Dermis microvascular lymphatic vessel endothelial cell (primary cell): ENCODE results near the gene IFNL1. TPM values are rescaled to one million over a fixed set of nuclear protein-coding genes. Genes with fewer than 3 reads are reported as not detected.
"Not testable (repeated sequence)": the region's sequence is repeated elsewhere in the genome, so short reads cannot be mapped to it uniquely, and the experiment has no call there.

Source experiments
- DNase-seq, 2 donors: peaks; one replicate each; pipeline versions ENCODE4 v3.0.0 to v3.0.0-alpha.2; 2010; ENCODE audit warnings: low read depth in 2 of 2
- total RNA-seq: library from RNA; depleted of rRNA; stranded (reverse); fragments of >200 nt; gene quantifications from 2 replicates; pipeline ENCODE4 v1.2.1, GENCODE V29; 2014

Gene IFNL1
- total RNA-seq, 1 donor from 2014 or later, result not detected

GRCh38 chr19:39308531-39309304, 12.5 kb downstream of the IFNL1 start:
- DNase-seq, result peak in 1 of 2 donors; percentile 51

- not testable (repeated sequence) for DNase-seq
Measured at GRCh38 chr19:39309305-39309670, 13.1 kb downstream of the IFNL1 start.

DNA sequence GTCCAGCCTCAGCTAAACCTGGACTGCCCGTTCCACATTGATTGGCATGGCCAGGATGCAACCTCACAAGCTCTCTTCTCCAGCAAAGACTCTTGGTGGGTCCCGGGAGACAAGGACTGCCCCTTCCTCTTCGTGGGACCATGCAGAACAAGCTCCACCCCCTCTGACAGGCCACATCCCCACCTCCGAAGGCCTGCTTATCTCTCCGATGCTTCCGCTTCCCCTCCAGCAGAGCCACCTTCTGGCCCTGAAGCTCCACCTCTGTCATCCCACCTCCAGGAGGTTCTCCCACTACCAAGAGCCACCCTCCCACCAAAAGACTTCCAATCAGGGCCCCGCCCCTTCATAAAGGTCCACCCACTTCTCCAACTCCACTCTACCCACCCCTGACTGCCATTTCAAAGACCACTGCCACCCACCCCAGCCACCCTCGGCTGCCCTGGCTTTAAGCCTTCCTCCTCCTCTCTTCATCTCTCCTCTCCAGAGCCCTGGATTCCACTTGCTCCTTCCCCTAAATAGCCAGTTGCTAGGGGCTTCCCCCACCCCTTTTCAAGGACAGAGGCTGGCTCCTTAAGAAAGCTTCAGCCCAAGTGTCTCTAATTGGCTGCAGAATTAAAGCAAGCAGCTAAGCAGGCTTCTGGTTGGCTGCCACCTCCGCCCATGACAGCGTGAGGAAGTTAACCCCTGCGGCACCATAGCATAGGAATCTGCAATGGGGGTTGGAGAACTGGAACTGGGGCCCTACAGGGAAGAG, 14.5 kb downstream of the IFNL1 start:
- DNase-seq, result no peak

DNA sequence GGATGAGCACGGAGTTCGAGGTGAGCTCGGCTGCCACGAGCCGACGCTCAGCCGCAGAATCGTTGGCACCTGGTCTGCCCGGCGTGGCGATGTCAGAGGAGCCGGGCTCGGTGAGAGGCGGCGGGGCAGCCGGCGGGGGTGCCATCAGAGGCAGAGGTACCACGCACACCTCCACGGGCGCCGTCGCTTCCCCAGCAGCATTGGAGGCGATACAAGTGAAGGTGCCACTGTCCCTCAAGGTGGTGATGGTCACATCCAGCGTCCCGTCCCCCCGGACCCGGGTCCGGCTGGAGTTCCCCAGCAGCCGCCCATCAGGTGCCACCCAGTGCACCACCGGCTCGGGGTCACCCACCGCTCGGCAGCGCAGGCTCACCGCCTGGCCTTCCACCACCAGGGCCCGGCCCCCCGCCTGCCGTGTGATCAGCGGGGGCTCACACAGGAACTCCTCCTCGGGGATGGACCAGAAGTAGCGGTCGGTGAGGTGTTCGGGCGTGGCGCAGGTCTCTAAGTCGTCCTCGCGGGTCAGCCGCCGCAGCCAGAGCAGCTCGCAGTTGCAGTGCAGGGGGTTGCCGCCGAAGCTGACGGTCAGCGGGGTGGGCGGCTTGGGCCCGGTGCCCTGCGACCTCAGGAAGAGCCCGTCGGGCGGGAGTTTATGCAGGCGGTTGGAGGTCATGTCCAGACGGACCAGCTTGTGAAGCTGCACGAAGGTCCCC, 18.0 kb downstream of the IFNL1 start:
- no peak for DNase-seq

GRCh38 chr19:39315933-39316332, 19.7 kb downstream of the IFNL1 start:
- DNase-seq, result no peak

DNA sequence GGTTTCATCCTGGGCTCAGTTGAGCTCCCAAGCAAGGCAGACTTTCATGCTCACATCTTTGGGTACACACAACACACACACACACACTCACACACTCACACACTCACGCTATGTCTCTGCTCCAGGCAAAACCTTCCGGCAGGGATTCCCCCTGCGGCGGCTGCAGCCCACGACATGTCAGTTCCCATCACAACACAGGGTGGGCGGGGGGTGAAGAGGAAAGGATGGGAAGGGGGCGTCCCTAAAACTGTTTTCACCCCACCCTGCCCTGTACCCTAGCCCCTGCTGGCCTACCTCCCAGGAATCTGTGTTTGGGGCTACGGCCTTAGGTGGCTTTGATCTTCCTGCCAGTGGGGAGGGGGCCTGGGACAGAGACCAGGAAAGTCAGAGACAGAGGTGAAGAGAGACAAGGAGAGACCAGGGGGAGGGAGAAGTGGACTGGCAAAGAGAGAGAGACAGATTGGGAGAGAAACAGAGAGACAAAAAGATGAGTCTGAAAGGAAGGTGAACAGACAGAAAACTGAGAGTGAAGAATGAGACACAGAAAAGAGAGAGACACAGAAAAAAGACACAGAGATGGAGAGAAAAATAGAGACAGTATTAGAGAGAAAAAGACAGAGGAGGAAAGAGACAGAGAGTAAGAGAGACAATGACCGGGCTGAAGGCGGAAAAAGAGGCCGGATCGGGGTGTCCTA, 20.6 kb downstream of the IFNL1 start:
- DNase-seq, result no peak

DNA sequence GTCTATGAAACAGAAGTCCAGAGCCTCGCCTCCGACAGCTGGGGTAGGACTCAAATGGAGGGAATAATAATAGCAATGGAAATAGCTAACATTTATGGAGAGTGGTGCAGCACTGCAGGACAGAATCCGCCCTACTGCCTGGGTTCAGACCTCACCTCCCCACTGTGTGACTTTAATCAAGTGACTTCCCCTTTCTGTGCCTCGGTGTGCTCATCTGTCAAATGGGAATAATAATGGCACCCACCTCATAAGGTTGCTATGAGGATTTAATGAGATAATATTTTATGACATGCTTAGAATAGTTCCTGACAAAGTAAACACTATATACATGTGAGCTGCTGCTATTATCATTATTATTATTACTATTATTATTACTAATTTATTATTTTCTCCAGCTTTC, 21.3 kb downstream of the IFNL1 start:
- DNase-seq, result no peak

DNA sequence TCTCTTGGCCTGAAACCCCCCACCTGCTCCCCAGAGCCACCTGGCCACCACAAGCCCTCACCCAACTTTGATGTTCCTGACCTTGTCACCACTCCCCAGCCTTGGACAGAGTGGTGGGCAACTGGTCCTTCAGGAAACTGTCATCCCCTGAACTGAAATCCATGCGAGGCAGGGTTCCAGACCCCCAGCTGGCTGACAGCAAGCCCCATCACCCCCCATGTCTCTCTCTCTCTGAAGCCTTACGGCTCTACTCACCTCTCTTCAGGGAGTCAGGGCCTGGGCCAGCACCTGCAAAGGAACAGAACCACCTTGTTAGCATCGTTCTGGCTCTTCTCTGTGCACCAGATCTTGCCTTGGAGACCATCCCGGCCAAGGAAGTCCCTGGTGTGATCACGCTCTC, 21.9 kb downstream of the IFNL1 start:
- DNase-seq, result no peak

- no peak for DNase-seq
Measured at GRCh38 chr19:39318690-39319089, 22.5 kb downstream of the IFNL1 start.

GRCh38 chr19:39319098-39319891, 23.1 kb downstream of the IFNL1 start:
- no peak for DNase-seq

- DNase-seq, result no peak
Measured at GRCh38 chr19:39319892-39320248, 23.7 kb downstream of the IFNL1 start.

GRCh38 chr19:39321117-39321831, 25.1 kb downstream of the IFNL1 start:
- no peak for DNase-seq

- no peak for DNase-seq
Measured at GRCh38 chr19:39321832-39322176, 25.6 kb downstream of the IFNL1 start.

GRCh38 chr19:39324242-39324842, 28.1 kb downstream of the IFNL1 start:
- no peak for DNase-seq

- no peak for DNase-seq
Measured at GRCh38 chr19:39325778-39326665, 29.8 kb downstream of the IFNL1 start.

DNA sequence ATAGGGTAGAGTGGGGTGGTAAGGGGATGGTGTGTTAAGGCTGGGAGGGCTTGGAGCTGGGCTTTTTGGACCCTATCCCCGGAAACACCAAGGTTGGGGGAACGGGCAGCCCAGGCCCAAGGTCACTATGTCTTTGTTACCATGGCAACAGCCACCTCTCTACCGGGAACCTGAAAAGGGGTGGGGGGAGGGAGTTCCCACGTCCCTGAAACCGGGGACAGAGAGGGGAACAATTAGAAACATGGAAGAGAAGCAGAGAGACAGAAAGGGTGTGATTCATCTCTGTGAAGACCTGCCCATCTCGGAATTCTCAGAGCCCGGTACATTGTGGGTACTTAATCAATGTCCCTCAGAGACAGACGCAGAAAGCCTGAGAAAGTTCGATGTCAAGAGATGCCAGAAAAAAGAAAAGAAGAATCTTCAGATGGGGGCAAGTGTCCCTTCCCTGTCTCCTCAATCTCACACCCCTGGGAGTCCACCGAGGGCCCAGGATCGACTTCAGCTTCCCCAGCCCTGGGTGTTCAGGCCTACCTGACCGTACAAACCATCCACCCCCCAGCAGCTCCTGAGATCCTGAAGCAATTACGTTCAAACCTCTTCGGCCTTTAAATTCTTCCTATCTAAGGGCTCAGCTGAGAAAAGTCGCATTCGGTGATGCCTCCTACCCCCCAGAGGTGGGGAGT, 31.3 kb downstream of the IFNL1 start:
- DNase-seq, result no peak

DNA sequence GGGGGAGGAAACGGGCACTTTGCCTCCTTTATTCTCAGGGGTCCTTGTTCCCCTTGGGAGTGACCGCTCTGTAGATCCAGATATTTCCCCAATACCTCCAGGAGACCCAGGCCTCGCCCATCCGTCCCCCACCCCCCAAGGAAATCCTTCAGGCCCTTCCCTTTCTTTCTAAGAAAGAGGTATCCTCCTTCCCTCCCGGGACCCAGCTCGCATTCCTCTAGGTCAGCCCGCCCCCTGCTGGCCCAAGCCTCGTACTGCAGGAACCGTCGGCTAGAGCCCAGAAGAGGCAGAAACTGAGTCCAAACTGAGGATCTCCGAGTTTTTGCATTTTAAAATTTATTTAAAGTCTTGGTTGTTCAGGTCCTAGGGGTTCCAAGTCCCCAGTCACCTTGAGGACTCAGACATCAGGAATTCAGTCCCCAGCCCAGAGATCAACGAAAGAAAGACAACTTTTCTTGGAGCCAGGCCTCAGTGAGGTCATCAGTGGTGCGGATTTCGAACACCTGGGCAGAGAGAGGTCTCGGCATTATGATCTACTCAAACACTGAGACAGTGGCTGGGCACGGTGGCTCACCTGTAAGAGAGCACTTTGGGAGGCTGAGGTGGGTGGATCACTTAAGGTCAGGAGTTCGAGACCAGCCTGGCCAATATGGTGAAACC, 32.0 kb downstream of the IFNL1 start:
- peak in 1 of 2 donors; percentile 60 for DNase-seq

DNA sequence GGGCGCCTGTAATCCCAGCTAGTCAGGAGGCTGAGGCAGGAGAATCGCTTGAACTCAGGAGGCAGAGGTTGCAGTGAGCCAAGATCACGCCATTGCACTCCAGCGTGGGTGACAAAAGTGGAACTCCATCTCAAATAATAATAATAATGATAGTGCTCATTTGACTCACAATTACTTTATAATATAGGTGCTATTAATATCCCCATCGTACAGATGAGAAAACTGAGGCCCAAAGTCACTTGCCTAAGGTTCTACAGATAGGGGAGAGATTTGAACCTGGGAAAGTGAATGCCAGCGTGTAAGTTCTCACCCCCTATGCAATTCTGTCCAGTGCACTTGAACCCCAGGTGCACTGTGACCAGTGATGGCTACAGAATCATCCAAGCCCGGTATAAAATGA, 33.7 kb downstream of the IFNL1 start:
- no peak for DNase-seq
